HEK293 (cell line): ENCODE results near the gene SAP25.
A peak's percentile ranks its signal among the peaks of the same experiment; 100 is the strongest.

Experiments
- ELK4 ChIP-seq: IDR thresholded peaks from 2 replicates; pipeline ENCODE4 v1.6.1; 2011; ENCODE audit warnings: mild to moderate bottlenecking, low read depth, low read length, borderline replicate concordance
- HOXD13 ChIP-seq: sonication (generic); formaldehyde crosslinking; IDR thresholded peaks from 2 replicates; pipeline ENCODE4 v1.8.0; 2022; ENCODE audit warnings: missing genetic modification reagents, borderline replicate concordance
- KLF7 ChIP-seq: fragments of 450-650 bp; formaldehyde crosslinking; IDR thresholded peaks from 2 replicates; pipeline ENCODE4 v1.5.1; 2016; ENCODE audit warnings: missing biosample characterization, missing genetic modification characterization, borderline replicate concordance
- PATZ1 ChIP-seq: fragments of 450-650 bp; formaldehyde crosslinking; IDR thresholded peaks from 2 replicates; pipeline ENCODE4 v1.5.1; 2016; ENCODE audit warnings: missing biosample characterization, missing genetic modification characterization
- PRDM10 ChIP-seq: fragments of 450-650 bp; formaldehyde crosslinking; IDR thresholded peaks from 2 replicates; pipeline ENCODE4 v1.5.1; 2016; ENCODE audit warnings: missing biosample characterization, missing genetic modification characterization
- SCRT1 ChIP-seq: fragments of 450-650 bp; formaldehyde crosslinking; IDR thresholded peaks from 2 replicates; pipeline ENCODE4 v1.5.1; 2016; ENCODE audit warnings: missing biosample characterization, missing genetic modification characterization, borderline replicate concordance
- YY2 ChIP-seq: fragments of 450-650 bp; formaldehyde crosslinking; IDR thresholded peaks from 2 replicates; pipeline ENCODE4 v1.5.1; 2016; ENCODE audit warnings: missing biosample characterization, missing genetic modification characterization
- ZBTB11 ChIP-seq: fragments of 450-650 bp; formaldehyde crosslinking; conservative IDR thresholded peaks from 2 replicates; pipeline ENCODE4 v1.5.1; 2016; ENCODE audit warnings: low read depth, missing biosample characterization, missing genetic modification characterization
- ZBTB21 ChIP-seq: fragments of 450-650 bp; formaldehyde crosslinking; IDR thresholded peaks from 2 replicates; pipeline ENCODE4 v1.5.1; 2017; ENCODE audit warnings: missing biosample characterization, missing genetic modification characterization
- ZBTB48 ChIP-seq: fragments of 450-650 bp; formaldehyde crosslinking; IDR thresholded peaks from 2 replicates; pipeline ENCODE4 v1.5.1; 2016; ENCODE audit warnings: missing biosample characterization, missing genetic modification characterization
- ZEB2 ChIP-seq: fragments of 450-650 bp; formaldehyde crosslinking; IDR thresholded peaks from 2 replicates; pipeline ENCODE4 v1.5.1; 2016; ENCODE audit warnings: missing biosample characterization, missing genetic modification characterization
- ZIC2 ChIP-seq: fragments of 450-650 bp; formaldehyde crosslinking; IDR thresholded peaks from 2 replicates; pipeline ENCODE4 v1.5.1; 2016; ENCODE audit warnings: missing biosample characterization, missing genetic modification characterization
- ZNF248 ChIP-seq: fragments of 450-650 bp; formaldehyde crosslinking; IDR thresholded peaks from 2 replicates; pipeline ENCODE4 v1.5.1; 2017; ENCODE audit warnings: missing biosample characterization, missing genetic modification characterization
- ZNF341 ChIP-seq: fragments of 450-650 bp; formaldehyde crosslinking; IDR thresholded peaks from 2 replicates; pipeline ENCODE4; 2016; ENCODE audit warnings: low read depth, missing biosample characterization, missing genetic modification characterization
- ZNF37A ChIP-seq: fragments of 450-650 bp; IDR thresholded peaks from 2 replicates; pipeline ENCODE4 v1.5.1; 2018; ENCODE audit warnings: missing biosample characterization, missing genetic modification characterization
- ZNF433 ChIP-seq: fragments of 450-650 bp; formaldehyde crosslinking; IDR thresholded peaks from 2 replicates; pipeline ENCODE4 v1.5.1; 2016; ENCODE audit warnings: missing biosample characterization, missing genetic modification characterization, low read depth
- ZNF48 ChIP-seq: fragments of 450-650 bp; formaldehyde crosslinking; IDR thresholded peaks from 2 replicates; pipeline ENCODE4 v1.5.1; 2016; ENCODE audit warnings: missing biosample characterization, missing genetic modification characterization
- ZNF544 ChIP-seq: fragments of 450-650 bp; formaldehyde crosslinking; IDR thresholded peaks from 2 replicates; pipeline ENCODE4 v1.5.0; 2017; ENCODE audit warnings: missing biosample characterization, missing genetic modification characterization
- ZNF600 ChIP-seq: fragments of 450-650 bp; formaldehyde crosslinking; IDR thresholded peaks from 2 replicates; pipeline ENCODE4 v1.5.1; 2016; ENCODE audit warnings: missing biosample characterization, missing genetic modification characterization
- TF ChIP-seq, protein P1 (sequence below): fragments of 450-650 bp; formaldehyde crosslinking; conservative IDR thresholded peaks from 2 replicates; pipeline ENCODE4 v1.5.1; 2016; ENCODE audit warnings: low read depth, missing biosample characterization, missing genetic modification characterization
- TF ChIP-seq, protein P2 (sequence below): fragments of 450-650 bp; formaldehyde crosslinking; IDR thresholded peaks from 2 replicates; pipeline ENCODE4 v1.5.1; 2017; ENCODE audit warnings: missing biosample characterization, missing genetic modification characterization

Gene SAP25

DNA sequence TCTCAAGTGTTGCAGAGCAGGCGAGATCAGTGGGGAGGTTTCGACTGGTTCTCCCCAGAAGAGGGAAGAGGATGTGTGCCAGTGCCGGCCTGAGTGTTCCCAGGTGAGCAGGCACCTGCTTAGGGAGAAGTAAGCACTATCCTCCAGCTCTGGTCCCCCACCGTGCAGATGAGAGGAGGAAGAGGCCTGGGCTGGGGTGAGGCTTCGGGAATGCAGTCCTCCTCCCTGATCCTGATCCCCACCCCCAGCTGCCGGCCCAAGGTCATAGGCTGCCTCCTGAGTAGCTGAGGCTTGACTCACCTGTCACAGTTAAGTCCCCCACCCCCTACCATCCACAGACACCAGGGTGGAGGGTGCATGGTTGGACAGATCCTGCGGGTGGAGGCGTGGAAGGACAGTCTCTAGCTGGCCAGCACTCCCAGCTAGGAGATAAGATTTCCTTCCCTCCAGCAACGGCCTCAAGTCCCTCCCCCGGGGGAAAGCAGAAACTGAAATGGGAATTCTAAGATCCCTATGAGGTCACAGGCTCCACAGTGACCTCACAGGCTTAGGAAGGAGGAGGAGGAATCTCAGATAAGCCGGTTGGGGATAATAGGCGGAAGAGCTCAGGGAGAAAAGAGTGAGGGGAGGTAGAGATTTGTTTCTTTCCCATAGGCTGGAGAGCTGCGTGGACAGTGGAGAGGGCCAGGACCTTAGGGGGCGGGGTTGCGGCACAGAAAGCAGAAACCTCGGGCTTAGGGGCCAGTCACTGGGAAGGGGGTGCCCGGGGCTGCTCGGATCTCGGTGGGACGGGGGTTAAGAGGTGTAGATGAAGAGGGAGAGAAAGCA lies 11.2 kb upstream of the SAP25 start (continued):
- TF ChIP-seq, protein P1, sequence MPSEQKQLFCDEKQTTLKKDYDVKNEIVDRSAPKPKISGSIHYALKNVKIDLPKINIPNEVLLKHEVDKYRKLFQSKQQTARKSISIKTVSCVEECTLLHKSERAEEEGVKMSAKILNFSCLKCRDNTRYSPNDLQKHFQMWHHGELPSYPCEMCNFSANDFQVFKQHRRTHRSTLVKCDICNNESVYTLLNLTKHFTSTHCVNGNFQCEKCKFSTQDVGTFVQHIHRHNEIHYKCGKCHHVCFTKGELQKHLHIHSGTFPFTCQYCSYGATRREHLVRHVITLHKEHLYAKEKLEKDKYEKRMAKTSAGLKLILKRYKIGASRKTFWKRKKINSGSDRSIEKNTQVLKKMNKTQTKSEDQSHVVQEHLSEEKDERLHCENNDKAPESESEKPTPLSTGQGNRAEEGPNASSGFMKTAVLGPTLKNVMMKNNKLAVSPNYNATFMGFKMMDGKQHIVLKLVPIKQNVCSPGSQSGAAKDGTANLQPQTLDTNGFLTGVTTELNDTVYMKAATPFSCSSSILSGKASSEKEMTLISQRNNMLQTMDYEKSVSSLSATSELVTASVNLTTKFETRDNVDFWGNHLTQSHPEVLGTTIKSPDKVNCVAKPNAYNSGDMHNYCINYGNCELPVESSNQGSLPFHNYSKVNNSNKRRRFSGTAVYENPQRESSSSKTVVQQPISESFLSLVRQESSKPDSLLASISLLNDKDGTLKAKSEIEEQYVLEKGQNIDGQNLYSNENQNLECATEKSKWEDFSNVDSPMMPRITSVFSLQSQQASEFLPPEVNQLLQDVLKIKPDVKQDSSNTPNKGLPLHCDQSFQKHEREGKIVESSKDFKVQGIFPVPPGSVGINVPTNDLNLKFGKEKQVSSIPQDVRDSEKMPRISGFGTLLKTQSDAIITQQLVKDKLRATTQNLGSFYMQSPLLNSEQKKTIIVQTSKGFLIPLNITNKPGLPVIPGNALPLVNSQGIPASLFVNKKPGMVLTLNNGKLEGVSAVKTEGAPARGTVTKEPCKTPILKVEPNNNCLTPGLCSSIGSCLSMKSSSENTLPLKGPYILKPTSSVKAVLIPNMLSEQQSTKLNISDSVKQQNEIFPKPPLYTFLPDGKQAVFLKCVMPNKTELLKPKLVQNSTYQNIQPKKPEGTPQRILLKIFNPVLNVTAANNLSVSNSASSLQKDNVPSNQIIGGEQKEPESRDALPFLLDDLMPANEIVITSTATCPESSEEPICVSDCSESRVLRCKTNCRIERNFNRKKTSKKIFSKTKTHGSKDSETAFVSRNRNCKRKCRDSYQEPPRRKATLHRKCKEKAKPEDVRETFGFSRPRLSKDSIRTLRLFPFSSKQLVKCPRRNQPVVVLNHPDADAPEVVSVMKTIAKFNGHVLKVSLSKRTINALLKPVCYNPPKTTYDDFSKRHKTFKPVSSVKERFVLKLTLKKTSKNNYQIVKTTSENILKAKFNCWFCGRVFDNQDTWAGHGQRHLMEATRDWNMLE (tag by site-specific recombination), result no peak
- TF ChIP-seq SCRT1 (tag by site-specific recombination) (no peak), ZBTB21 (peak; percentile 99), PRDM10 (tag by site-specific recombination) (peak; percentile 63), ZNF37A (no peak), ZNF341 (tag by site-specific recombination) (peak; percentile 90), HOXD13 (no peak), ZNF600 (peak; percentile 44; the same call in 1 of the 2 replicates), ZIC2 (tag by site-specific recombination) (peak; percentile 37; the same call in 1 of the 2 replicates), ZNF544 (tag by site-specific recombination) (no peak), YY2 (tag by site-specific recombination) (no peak), PATZ1 (tag by site-specific recombination) (peak; percentile 14; the same call in 1 of the 2 replicates), ZBTB11 (no peak), ZEB2 (tag by site-specific recombination) (no peak), ZNF48 (tag by site-specific recombination) (no peak), KLF7 (tag by site-specific recombination) (no peak), ZBTB48 (tag by site-specific recombination) (peak; percentile 90; the same call in 1 of the 2 replicates), ZNF433 (no peak), ELK4 (no peak), ZNF248 (tag by site-specific recombination) (no peak)
- TF ChIP-seq, protein P2, sequence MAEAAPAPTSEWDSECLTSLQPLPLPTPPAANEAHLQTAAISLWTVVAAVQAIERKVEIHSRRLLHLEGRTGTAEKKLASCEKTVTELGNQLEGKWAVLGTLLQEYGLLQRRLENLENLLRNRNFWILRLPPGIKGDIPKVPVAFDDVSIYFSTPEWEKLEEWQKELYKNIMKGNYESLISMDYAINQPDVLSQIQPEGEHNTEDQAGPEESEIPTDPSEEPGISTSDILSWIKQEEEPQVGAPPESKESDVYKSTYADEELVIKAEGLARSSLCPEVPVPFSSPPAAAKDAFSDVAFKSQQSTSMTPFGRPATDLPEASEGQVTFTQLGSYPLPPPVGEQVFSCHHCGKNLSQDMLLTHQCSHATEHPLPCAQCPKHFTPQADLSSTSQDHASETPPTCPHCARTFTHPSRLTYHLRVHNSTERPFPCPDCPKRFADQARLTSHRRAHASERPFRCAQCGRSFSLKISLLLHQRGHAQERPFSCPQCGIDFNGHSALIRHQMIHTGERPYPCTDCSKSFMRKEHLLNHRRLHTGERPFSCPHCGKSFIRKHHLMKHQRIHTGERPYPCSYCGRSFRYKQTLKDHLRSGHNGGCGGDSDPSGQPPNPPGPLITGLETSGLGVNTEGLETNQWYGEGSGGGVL (tag by site-specific recombination), result peak; percentile 65; the same call in 1 of the 2 replicates
